T-helper 2 cell treated with Interferon-gamma antibody and Interleukin-4, amounts not matched to agents 100 ng/mL and 5 ng/mL, for 36 hours (primary cell): Measurements from ENCODE around the gene RADIL. TPM values are rescaled to one million over a fixed set of nuclear protein-coding genes. Genes with fewer than 3 reads are reported as not detected.
"Not testable (repeated sequence)": the region's sequence is repeated elsewhere in the genome, so short reads cannot be mapped to it uniquely, and the experiment has no call there.

ENCODE experiments used
- intact Hi-C: fragments of 100-400 bp; cut with micrococcal nuclease; formaldehyde crosslinking; loops from one replicate; pipeline ENCODE4 v1.15.1; 2023
- total RNA-seq: library from RNA; stranded (reverse); gene quantifications from 2 replicates; pipeline ENCODE4 v1.2.3, GENCODE V29; 2022

The RADIL gene
- total RNA-seq, 1 donor from 2014 or later: 0.27 TPM

GRCh38 chr7:4794171-4794570 lies 89.3 kb downstream of the RADIL start:
- intact Hi-C loops: not testable (repeated sequence)

- intact Hi-C loops: not testable (repeated sequence)
Measured at GRCh38 chr7:4793385-4793993, 90.0 kb downstream of the RADIL start.

GRCh38 chr7:4792537-4793126 lies 90.9 kb downstream of the RADIL start:
- intact Hi-C loops: loop anchor here (1.0 kb wide), 1 partner anchor 17 kb away; the partner anchor contains the start of gene AP5Z1

- intact Hi-C loops: loop anchor here (1.0 kb wide), 1 partner anchor 17 kb away; the partner anchor contains the start of gene AP5Z1
Measured at GRCh38 chr7:4791738-4792536, 91.6 kb downstream of the RADIL start.

GRCh38 chr7:4791101-4791737 lies 92.3 kb downstream of the RADIL start:
- intact Hi-C loops: no loop called here

GRCh38 chr7:4790516-4790991 lies 93.0 kb downstream of the RADIL start:
- intact Hi-C loops: no loop called here

GRCh38 chr7:4790078-4790465 lies 93.4 kb downstream of the RADIL start:
- intact Hi-C loops: no loop called here

- intact Hi-C loops: no loop called here
Measured at GRCh38 chr7:4789194-4790077, 94.1 kb downstream of the RADIL start.

- intact Hi-C loops: no loop called here
Measured at GRCh38 chr7:4788627-4789189, 94.8 kb downstream of the RADIL start.

- intact Hi-C loops: no loop called here
Measured at GRCh38 chr7:4787947-4788626, 95.4 kb downstream of the RADIL start.

- intact Hi-C loops: no loop called here
Measured at GRCh38 chr7:4787541-4787940, 96.0 kb downstream of the RADIL start.

- intact Hi-C loops: no loop called here
Measured at GRCh38 chr7:4786015-4786414, 97.5 kb downstream of the RADIL start.

- intact Hi-C loops: no loop called here
Measured at GRCh38 chr7:4785371-4785770, 98.1 kb downstream of the RADIL start.

- intact Hi-C loops: no loop called here
Measured at GRCh38 chr7:4784799-4785198, 98.7 kb downstream of the RADIL start.

- intact Hi-C loops: no loop called here
Measured at GRCh38 chr7:4783762-4784351, 99.7 kb downstream of the RADIL start.

- intact Hi-C loops: no loop called here
Measured at GRCh38 chr7:4783292-4783652, 100.2 kb downstream of the RADIL start.

- intact Hi-C loops: no loop called here
Measured at GRCh38 chr7:4782333-4783291, 100.9 kb downstream of the RADIL start.

GRCh38 chr7:4781366-4782069 lies 102.0 kb downstream of the RADIL start:
- intact Hi-C loops: no loop called here
